GM21447 (cell line): ENCODE measurements around the gene YBX3.
A peak's percentile ranks its signal among the peaks of the same experiment; 100 is the strongest.

Experiments
- ATAC-seq: cut with Tn5 transposase; IDR thresholded peaks from one replicate; pipeline ENCODE4 v1.9.1; 2021; ENCODE audit not compliant: unreplicated experiment

YBX3 gene

DNA sequence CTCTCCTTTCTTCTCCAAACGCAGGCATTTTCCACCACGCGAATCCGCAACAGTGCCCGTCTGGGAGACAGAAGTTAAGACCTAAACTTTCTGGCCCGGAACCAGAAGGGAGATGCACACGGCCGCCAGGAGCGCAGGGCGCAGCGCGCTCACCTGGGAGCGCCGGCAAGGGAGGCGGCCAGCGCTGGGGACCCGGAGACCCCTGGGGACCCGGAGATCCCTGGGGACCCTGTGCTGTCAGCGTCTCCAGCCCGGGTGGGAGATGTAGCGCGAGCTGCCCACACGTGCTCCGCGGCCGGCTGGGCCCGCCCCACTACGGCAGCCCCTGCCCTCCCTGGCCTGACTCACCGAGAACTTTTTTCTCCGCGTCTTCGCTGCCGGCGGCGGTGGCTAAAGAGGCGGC lies 620 bp downstream of the YBX3 start:
- peak; percentile 40 for ATAC-seq

DNA sequence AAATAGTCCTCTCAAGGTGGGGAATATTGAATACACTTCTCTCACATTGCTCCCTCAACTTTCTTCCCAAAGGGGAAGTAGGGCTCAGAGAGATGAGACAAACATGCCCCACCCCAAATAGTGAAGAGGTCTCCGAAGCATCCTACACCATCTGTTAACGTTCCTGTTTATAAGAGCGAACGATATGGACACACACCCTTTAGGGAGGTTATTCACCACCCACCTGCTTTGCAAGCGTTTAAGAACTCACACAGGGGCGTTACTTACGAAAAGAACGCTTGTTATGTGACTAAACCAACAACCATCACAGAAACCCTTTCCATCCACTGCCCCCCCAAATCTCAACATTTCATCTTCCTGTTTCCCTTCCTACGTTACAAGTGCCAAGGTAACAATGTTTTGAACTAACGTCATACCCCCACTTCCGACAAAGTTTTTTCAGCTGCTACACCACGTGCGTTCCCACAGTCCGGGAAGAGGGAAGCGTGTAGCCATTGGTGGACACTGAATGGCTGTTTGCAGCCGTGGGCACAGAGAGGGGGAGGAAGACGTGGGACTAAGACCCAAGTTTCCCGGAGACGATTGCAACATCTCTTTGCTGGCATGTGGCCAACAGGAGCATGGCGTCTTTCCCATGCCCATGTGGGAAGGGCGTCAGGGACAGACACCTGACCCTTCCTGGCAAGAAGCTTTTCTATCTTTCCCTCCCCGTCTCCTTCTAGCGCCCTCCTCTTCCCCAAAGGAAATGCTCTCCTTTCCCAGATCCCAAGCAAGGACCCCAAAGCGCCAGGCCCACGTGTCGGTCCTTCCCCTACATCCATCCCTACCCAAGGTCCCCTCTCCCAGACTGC lies 1.2 kb downstream of the YBX3 start:
- peak; percentile 47 for ATAC-seq

DNA sequence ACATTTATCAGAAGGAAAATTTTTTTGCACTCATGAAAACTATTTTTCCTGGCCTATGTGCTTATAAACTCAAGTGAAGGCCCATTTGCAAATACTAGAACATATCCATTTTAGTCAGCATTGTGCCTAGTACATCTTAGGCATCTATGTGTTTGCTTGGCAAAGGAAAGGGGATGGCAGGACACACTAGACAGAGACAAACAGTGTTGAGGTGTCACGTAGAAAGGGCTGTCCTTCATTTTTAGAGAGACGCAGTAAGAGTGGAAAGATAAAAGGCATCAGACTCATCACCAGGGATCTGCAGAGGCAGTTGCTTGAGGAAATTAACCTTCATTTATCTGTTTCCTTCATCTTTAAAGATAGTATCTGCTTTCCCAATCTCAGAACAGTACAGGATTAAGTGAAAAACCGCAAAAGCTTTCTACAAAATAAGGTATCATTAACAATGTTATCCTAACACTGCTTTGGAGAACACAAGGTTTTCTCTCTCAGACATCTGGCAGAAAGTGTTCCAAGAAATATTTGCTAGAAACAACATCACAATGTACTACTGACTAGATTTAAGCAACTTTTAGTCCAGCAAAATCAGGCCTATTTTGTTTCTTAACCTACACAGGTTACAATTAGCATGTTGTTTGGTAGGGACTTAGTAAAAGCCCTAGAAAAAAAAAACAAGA lies 2.0 kb downstream of the YBX3 start:
- no peak for ATAC-seq

DNA sequence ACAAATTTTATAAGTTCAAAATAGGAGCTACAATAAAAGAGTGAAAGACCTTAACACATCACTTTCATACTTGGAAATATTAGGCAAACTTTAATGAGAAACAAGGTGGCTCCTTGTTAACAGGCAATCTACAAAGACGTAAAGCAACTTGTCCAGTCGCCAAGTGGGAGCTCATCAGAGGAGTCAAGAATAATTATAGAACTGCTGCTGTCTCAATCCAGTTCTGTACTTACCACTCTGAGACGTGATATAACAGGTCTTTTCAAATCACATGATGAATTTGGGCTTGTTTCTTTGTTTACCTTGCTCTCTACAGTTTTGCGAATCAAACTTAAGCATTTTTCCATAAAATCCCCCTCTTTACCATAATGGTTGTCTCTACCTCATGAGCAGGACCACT lies 3.6 kb downstream of the YBX3 start:
- ATAC-seq, result no peak

DNA sequence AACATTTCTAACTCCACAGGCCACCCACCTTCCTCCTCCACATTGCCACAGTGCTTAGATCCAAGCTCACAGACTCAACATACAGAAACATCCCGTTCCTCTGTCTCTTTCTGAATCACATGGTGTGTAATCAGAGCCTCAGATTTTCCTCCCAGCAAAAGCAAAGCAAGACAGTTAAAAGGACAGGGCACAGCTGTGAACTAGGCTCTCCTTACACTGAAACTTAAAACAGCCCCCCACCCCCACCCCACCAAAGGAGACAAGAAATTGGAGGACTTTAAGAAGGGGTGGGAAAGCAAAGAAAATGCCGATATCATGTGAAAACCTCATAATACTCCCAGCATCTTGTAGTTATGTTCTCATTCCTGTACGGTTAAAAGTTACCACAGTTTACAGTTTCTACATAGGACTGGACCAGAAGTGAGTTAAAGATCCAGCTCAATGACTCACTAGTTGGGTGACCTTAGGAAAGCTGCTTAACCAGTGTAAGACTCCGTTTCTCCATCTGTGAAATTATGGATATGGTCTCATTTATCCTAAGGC lies 4.8 kb downstream of the YBX3 start:
- no peak for ATAC-seq

DNA sequence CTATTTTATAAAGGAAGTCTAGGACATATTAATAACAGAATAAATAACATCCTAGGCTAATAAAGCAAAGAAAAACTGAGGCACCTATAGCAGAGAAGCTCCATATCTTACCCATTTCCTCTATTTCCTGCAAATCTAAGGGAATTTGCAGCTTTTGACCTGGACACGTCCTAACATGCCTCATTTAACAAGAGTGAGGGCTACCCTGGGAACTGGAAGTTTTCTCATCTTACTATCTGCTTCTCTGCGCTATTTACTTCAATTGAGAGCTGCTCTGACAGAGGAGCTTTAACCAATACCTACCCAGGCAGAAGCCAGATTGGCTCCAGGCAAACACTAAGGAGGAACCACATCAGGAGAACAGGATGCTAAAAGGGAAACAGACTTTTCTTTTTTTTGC lies 5.7 kb downstream of the YBX3 start:
- no peak for ATAC-seq

DNA sequence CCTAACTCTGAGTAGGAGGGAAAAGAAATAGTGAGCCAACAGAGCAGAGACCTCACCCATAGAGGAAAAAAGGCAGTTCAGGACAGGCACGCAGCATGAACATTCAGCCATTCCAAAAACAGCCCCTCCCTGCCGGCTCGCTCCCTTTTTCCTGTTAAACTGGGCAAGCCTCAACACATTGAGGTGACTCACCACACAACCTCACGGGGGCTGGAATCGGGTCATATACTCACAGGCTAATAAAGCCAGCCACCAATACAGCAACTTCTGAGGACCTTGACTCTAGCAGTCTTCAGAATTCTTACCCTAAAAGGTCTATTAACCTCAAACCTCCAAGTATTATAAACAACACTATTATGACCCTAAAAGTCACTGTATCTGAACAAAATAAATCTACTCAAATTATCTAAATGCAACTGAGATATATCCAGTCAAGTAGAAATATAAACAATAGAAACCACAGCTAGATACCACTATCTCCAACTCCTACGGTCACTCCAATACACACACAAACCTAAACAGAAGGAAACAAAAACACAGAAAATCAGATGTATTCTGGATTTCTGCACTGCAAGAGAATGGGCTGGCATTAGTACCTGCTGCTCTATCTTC lies 6.3 kb downstream of the YBX3 start:
- ATAC-seq, result no peak

DNA sequence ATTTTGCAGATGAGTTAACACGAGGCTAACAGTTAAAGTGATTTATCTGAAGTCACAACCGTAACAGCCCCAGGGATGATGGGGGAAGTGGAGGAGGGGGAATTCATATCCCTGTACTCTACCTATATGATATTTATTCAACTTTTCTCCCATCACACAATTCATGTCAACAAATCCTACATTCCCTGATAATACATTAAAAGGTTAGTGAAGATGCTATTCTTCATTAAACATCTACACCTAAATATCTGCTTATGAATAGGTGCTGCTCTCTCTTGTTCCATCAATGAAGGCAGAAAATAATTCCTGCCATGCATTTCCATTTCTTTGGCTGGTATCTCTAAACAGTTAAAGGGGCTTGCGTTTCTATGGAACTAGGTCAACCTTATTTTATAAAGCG lies 6.8 kb downstream of the YBX3 start:
- no peak for ATAC-seq

DNA sequence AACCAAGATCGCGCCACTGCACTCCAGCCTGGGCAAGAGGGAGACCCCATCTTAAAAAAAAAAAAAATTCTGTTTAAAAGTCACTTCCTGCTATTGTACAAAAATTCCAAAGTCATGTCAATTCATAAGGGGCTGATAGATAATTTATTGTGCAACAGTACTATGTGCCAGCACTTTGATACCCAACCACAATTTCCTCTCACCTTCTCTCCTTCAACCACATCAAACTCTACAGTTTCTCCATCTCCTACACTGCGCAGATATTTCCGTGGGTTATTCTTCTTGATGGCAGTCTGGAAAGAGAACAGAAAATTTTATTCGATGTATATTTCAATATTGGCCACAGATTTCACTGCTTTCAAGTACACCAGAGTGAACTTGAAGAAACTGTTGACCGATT lies 7.6 kb downstream of the YBX3 start:
- no peak for ATAC-seq

DNA sequence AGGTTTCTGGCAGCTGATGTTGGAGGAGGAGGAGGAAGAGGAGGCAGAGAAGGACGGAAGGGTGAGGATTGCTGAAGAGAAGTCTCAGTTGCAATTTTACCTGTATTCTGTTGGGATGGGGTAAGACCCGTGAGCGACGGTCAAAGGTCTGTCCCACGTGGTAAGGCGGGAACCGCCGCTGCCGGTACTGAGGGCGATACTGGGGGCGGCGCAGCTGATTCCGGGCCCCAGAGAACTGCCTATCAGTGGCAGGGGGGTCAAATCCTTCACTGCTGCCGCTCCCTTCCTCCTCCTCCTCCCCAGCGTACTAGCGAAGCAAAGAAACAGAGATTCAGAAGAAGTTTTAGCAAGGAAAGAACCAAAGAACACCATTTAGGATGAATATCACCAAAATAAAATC lies 13.3 kb downstream of the YBX3 start:
- no peak for ATAC-seq

DNA sequence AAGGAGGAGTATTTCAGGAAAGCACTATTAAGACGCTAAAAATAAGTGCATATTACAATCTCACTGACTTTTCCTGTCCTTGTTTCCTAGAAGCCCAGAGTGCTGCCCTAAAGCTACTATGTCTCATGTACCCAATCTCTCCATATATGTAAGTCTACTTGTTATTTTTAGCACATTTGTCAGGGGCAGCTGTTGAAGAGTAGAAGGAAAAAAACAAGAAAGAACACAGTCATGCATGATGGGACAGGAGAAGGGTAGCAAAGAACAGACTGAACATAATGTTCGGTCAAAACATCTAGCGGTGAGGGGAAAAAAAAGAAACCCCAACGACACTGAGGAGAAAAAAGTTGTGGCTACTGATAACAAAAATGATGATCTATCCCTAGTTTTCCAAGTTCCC lies 14.3 kb downstream of the YBX3 start:
- no peak for ATAC-seq

DNA sequence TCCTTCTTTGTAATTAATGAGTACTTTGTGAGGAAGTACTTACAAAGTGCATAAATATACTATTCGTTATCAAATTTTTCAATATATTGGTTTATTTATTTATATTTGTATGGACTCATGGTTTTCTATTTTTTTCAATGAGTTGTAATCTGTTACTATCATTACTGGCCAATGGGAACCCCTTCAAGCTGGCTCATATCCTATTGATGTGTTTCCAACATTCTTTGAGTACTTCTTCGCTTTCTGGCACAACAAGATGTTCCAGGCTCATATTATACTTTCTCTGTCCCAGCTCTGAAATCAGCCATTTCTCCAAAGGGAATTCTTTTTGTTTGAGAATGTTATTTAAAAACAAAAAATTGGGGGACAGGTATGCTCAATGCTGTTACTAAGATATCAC lies 17.5 kb downstream of the YBX3 start:
- no peak for ATAC-seq

DNA sequence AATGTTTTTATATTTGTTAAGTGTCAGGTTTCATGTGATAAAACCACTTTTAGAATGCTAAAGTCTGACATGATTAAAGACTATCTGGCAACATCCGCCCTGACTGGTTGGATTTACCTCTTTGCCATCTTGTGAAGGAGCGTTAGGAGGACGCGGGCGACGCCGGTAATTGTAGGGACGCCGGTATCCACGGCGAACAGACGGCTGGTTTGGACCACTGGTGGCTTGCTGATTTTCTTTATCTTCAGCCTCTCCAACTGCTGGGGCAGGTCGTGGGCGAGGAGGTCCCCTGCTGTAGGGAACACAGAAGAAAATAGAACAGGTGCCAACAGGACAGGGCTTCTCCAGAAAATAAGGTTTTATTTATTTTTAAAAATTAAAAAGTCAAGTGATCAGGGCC lies 21.3 kb downstream of the YBX3 start:
- no peak for ATAC-seq

DNA sequence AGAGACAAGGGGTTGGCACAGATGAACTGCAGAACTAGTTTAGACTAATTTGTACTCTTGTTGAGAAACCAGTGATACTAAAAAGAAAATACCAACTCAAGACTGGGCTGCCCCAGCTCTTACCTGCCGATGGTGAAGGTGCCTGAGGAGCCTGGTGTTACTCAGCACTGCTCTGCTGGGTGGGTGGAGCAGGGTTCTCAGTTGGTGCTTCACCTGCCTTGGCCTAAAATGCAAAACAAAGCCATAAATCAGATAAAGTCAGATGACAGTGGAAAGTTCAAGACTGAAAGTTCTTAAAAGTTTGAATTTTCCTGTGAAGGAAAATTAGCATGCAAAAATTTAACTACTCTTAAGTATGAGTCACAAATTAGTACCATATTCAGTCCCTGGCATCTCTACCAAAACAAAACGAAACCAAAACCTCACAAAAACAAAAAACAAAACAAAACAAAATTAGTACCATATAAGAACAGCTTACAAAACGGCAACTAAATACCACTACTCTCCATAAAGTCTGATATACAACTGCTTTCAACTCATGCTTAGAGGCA lies 21.9 kb downstream of the YBX3 start:
- peak; percentile 72 for ATAC-seq

DNA sequence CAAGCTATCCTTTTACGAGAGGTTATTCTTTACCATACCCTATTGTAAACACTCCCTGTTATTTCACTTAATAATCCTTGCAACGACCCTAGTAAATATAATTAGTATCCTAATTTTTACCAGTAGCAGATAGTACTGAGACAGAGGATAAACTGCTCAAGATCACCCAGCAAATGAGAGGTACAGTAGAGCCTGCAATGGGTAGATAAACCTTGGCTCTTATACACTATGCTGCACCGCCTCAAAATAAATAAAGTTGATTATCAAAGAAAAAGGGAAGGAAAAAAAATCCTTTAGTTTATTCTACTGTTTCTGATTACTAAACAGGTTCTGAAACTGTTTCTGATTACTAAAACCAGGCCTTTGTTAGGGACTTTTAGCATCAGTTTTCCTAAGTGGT lies 22.5 kb downstream of the YBX3 start:
- peak; percentile 26 for ATAC-seq

DNA sequence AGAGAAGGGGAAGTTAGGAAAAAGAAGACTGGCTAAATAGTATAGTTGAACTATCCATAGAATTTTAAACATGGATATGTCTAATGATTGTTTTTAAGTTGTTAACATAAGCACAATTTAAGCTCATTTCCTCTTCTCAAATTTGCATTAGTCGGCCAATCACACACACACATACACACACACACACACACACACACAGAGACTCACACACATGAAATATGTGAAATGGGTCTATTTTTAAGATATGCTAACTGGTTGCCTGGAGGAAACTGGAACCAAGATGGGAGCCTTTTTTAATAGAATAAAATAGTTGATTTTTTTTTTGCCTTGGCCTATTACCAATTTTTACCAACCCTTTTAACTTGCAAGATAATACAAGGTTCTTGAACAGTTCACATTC lies 25.3 kb downstream of the YBX3 start:
- ATAC-seq, result no peak

DNA sequence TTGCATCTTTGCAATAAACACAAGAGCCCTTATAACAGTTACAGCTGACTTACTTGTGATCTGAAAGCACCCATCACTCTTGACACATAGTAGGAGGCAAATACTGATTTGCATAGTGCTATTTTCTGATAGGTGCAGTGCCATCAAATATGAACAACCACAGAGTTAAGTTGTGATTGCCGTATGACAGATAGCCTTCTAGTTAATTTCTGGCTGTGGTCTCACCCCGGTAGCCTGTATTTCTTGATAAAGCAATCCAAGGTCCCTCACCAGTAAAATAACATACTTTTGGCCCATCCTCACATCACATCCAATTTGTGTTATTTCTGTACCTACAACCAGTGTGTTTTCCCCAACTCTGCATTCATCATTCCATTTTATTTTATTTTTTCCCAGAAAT lies 26.0 kb downstream of the YBX3 start:
- ATAC-seq, result no peak

DNA sequence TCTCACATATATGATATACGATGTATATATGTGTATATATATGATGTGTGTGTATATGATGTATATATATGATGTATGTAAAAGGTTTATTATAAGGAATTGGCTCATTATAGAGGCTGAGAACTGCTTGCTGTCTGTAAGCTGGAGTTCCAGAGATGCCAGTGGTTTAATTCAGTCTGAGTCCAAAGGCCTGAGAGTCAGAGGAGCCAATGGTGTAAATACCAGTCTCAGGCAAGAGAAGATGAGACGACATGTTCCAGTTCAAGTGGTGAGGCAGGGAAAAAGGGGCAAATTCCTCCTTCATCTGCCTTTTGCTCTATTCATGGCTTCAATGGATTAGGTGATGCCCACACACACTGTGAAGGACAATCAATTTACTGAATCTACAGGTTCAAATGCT lies 32.2 kb downstream of the YBX3 start:
- ATAC-seq, result no peak

DNA sequence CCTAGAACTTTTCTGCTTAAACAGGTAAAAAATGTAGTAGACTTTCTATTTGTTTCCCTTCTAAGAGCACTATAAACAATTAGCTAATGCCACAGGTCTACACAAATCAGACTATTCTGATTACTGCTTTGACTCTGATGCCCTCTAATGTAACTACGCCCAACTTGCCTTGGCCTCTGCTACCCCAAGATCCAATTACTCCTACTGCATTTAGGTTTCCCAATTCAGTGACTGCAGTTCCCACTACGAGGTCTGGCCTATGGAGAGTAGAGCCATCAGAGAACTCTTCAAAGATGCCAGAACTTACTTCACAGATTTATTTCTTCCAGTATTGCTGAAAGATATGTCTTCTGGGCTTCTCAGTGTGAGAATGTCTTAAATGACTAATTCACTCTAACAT lies 34.0 kb downstream of the YBX3 start:
- no peak for ATAC-seq

DNA sequence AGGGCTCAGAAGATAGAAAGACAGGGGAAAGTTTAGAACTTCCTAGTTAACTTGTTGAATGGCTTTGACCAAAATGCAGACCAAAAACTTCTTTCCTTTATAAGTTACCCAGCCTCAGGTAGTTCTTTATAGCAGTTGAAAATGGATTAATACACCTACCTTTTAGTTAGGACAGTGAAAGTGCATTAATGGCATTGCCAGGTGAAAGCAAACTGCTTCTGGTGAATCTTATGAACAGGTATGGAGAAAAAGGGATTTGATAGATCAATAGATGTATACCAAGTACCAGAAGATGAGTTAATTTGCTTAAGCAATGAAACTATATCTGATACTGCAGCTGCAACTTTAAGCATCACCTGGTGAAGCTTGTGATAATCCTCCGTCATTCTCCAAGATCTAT lies 35.1 kb downstream of the YBX3 start:
- ATAC-seq, result no peak

DNA sequence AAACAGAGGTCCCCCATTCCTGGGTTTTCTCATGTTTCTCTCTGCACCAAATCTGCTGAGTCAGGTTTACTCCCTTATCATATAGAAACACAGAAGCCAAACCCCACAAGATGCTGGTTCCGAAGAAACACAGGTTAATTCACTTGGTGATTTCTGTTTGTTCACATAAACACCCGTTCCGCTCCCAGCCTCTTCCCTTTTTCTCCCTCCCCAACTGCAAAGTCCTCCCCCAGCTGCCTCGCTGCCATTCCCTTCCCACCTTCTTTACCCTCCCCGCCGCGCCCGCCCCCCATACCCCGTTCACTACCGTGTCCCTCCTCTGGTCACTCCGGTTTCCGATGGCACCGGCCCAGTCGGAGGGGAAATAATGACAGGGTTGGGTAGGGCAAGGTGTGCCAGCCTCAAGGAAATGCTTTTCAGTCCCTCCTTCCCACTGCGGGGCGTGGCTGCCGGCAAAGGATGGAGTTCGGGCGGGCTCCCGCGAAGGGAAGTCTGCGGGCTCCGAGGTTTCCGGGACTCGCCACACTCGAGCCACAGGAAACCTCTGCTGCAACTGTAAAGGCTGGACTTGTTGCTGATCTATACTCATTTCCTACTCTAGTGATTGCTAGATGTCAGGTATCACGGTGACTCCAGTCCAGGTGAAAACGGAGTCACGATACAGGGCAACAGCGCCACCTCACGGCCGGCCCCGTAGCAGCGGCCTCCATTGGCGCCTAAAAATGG lies 49.3 kb downstream of the YBX3 start, which contains the start of gene STYK1:
Gene STYK1, minus strand, starts transcription at position 394 of the 726 bp plus-strand sequence. CDS start 39,434 bp downstream, outside the sequence.
- ATAC-seq, result peak; percentile 77
